ENCODE data around the gene PARD3. TPM values are rescaled to one million over a fixed set of nuclear protein-coding genes. Genes with fewer than 3 reads are reported as not detected.

The PARD3 gene
- total RNA-seq, 2 experiments from 2014 or later, result 0.53 to 0.71 TPM

- Mint-ChIP-seq H3K9me3 (no peaks in the 10 kb centered on the region), H3K36me3 (ENCODE audit: low read depth) (no peaks in the 10 kb centered on the region), H3K4me1 (ENCODE audit: low read depth) (no peaks in the 10 kb centered on the region), H3K4me3 (no peak overlapping the region), H3K27ac (no peak overlapping the region), H3K27me3 (no peaks in the 10 kb centered on the region)
- DNase-seq (no peak), ATAC-seq (ENCODE audit: poor library complexity) (no peak)
- no peak for TF ChIP-seq CTCF (IDR thresholded peaks at IDR 0.05)
- no peaks in the 10 kb centered on the region for H3K36me3 ChIP-seq (ENCODE audit: insufficient read depth, low read length)
- POLR2A ChIA-PET, result no interaction called here
- H3K4me1 ChIP-seq (ENCODE audit: insufficient read depth, low read length), result no peaks in the 10 kb centered on the region
- H3K4me3 ChIP-seq (ENCODE audit: low read length), result no peak overlapping the region
- intact Hi-C loops (cut with DNase I, micrococcal nuclease), result no loop called here
- CTCF ChIA-PET, result no interaction called here
- no peak overlapping the region for H3K27ac ChIP-seq (ENCODE audit: low read depth in 1 of 2, low read length in 2 of 2)
- no peaks in the 10 kb centered on the region for H3K9me3 ChIP-seq (ENCODE audit: control insufficient read depth in 1 of 2, insufficient read depth in 1 of 2, low read length in 2 of 2)
- no peaks in the 10 kb centered on the region for H3K27me3 ChIP-seq (ENCODE audit: control insufficient read depth in 1 of 2, insufficient read depth in 2 of 2, low read length in 2 of 2)
Measured at GRCh38 chr10:34426041-34426440, 389.1 kb downstream of the PARD3 start.

DNA sequence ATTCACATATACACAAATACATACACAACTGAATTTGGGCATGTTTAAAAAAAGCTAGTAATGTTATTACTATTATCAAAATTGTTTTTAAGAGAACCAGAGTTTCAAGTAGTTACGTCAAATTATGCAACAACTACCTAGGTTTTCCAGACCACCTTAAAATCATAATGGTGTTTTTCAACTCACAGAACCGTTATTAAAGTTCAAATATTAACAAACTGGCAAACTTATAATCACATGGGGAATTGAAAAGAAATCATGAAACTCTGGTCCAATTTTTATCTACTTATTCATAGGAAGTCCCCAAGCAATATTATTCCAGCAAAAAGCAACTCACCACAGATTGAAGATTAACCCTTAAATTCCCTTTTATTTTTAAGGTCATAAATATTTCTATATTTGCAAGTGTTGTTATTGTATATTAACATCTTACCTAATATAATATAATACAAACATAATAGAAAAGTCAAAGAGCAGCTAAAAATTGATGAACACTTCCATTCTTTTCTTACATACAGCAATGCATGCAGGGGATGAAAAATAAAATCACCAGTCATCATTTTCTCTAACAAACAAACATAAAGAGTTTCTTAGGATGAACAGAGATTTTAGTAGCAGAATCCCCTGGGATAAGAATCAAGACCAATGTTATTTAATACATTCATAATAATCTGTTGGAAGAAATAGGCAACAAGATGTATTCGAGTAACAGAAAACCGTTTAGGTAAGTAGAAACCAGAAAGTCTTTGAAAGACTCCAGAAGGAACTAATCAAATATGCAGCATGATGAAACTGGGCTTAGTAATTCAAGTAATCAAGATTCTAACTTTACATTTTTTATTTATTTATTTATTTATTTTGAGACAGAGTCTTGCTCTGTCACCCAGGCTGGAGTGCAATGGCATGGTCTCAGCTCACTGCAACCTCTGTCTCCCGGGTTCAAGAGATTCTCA lies 391.1 kb downstream of the PARD3 start:
- Histone ChIP-seq H3K4me3 (ENCODE audit: low read length) (no peak overlapping the region), H3K36me3 (ENCODE audit: insufficient read depth, low read length) (no peaks in the 10 kb centered on the region), H3K27me3 (ENCODE audit: control insufficient read depth in 1 of 2, insufficient read depth in 2 of 2, low read length in 2 of 2) (no peaks in the 10 kb centered on the region), H3K27ac (ENCODE audit: low read depth in 1 of 2, low read length in 2 of 2) (no peak overlapping the region), H3K9me3 (ENCODE audit: control insufficient read depth in 1 of 2, insufficient read depth in 1 of 2, low read length in 2 of 2) (no peaks in the 10 kb centered on the region), H3K4me1 (ENCODE audit: insufficient read depth, low read length) (no peaks in the 10 kb centered on the region)
- no peak for ATAC-seq (ENCODE audit: poor library complexity)
- DNase-seq, result no peak
- ChIA-PET POLR2A (no interaction called here), CTCF (no interaction called here)
- no peak for TF ChIP-seq CTCF (IDR thresholded peaks at IDR 0.05)
- Mint-ChIP-seq H3K27me3 (no peaks in the 10 kb centered on the region), H3K9me3 (no peaks in the 10 kb centered on the region), H3K4me1 (ENCODE audit: low read depth) (no peaks in the 10 kb centered on the region), H3K4me3 (no peak overlapping the region), H3K36me3 (ENCODE audit: low read depth) (no peaks in the 10 kb centered on the region), H3K27ac (no peak overlapping the region)
- intact Hi-C loops (cut with DNase I, micrococcal nuclease), result no loop called here

DNA sequence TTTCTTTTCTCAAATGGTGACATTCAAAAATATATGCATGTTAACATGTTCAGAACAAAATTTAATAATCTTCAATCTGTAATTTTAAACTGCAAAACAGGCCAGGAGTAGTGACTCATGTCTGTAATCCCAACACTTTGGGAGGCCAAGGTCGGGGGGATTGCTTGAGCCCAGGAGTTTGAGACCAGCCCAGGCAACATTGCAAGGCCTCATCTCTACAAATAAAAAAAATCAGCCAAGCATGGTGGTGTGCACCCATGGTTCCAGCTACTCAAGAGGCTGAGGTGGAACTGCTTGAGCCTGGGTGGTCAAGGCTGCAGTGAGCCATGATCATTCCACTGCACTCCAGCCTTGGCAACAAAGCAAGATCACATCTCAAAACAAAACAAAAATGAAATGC lies 394.3 kb downstream of the PARD3 start:
- Histone ChIP-seq H3K27me3 (ENCODE audit: control insufficient read depth in 1 of 2, insufficient read depth in 2 of 2, low read length in 2 of 2) (no peaks in the 10 kb centered on the region), H3K4me3 (ENCODE audit: low read length) (no peak overlapping the region), H3K36me3 (ENCODE audit: insufficient read depth, low read length) (no peaks in the 10 kb centered on the region), H3K9me3 (ENCODE audit: control insufficient read depth in 1 of 2, insufficient read depth in 1 of 2, low read length in 2 of 2) (no peaks in the 10 kb centered on the region), H3K27ac (ENCODE audit: low read depth in 1 of 2, low read length in 2 of 2) (no peak overlapping the region), H3K4me1 (ENCODE audit: insufficient read depth, low read length) (no peaks in the 10 kb centered on the region)
- intact Hi-C loops (cut with DNase I, micrococcal nuclease), result no loop called here
- Mint-ChIP-seq H3K27ac (no peak overlapping the region), H3K27me3 (no peaks in the 10 kb centered on the region), H3K9me3 (no peaks in the 10 kb centered on the region), H3K4me3 (no peak overlapping the region), H3K4me1 (ENCODE audit: low read depth) (no peaks in the 10 kb centered on the region), H3K36me3 (ENCODE audit: low read depth) (no peaks in the 10 kb centered on the region)
- ATAC-seq (ENCODE audit: poor library complexity) (no peak), DNase-seq (no peak)
- no peak for TF ChIP-seq CTCF (IDR thresholded peaks at IDR 0.05)
- POLR2A ChIA-PET, result no interaction called here
- CTCF ChIA-PET, result no interaction called here
